Hematopoietic multipotent progenitor cell treated with erythropoietin and hydrocortisone succinate and interleukin-3 and kit ligand, for 4 days (in vitro differentiated cells): ENCODE data around the gene LAT.
A peak's percentile ranks its signal among the peaks of the same experiment; 100 is the strongest.
"Not testable (repeated sequence)": the region's sequence is repeated elsewhere in the genome, so short reads cannot be mapped to it uniquely, and the experiment has no call there.

Source experiments
- DNase-seq: peaks from one replicate; pipeline ENCODE4 v3.0.0-alpha.2; 2015

The LAT gene

GRCh38 chr16:28977703-28978662 is 6.9 kb upstream of the LAT start:
- no peak for DNase-seq

DNA sequence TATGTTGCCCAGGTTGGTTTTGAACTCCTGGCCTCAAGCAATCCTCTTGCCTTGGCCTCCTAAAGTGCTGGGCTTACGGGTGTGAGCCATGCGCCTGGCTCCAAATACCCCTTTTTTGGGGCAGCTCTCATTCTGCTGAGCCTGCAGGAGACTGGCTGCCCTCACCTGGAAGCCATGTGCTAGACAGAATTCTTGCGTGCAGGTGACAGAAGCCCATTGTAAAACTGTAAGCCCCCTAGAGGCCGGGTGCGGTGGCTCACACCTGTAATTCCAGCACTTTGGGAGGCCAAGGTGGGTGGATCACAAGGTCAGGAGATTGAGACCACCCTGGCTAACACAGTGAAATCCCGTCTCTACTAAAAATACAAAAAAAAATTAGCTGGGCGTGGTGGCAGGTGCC is 4.5 kb upstream of the LAT start:
- DNase-seq = not testable (repeated sequence)

GRCh38 chr16:28980929-28981328 is 3.9 kb upstream of the LAT start:
- DNase-seq = no peak

GRCh38 chr16:28981517-28981916 is 3.3 kb upstream of the LAT start:
- peak; percentile 75 for DNase-seq

DNA sequence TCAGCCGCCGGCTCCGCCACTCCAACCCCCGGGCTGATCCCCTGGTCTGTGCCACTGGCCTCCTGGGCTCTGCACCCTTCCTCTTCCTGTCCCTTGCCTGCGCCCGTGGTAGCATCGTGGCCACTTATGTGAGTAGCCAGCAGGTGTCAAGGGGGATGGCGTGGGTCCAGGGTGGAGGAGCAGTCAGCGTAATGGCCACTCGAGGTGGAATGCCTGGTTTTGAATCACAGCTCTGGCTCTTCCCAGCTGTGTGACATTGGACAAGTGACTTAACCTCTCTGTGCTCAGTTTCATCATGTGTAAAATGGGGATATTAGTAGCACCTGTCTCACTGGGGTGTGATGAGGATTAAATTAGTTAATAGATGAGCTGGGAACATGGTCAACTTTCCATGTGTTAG is 2.4 kb upstream of the LAT start:
- no peak for DNase-seq

DNA sequence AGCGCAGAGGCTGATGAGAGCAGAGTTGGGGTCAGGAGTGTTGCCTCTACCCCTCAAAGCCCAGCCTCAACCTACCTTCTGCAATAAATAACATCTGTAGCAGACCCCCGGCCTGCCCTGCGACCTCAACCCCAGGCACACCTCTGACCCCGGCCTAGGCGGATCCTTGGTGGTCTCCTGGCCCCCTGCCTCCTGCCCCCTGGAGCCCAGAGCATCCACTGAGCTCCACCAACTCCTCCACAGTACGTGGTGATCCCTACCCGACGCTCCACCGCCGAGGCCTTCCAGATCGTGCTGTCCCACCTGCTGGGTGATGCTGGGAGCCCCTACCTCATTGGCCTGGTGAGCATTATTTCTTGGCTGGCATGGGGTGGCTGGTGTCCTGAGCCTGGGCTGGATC is 1.9 kb upstream of the LAT start:
- DNase-seq = no peak

GRCh38 chr16:28983644-28984043 is 1.2 kb upstream of the LAT start:
- no peak for DNase-seq

DNA sequence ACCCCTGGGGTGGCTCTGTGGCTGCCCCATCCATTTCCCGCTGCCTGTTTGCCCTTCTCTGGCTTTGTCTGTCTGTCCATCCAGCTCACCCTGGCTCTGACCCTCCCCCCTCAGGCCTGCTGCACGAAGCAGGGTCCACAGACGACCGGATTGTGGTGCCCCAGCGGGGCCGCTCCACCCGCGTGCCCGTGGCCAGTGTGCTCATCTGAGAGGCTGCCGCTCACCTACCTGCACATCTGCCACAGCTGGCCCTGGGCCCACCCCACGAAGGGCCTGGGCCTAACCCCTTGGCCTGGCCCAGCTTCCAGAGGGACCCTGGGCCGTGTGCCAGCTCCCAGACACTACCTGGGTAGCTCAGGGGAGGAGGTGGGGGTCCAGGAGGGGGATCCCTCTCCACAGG is 761 bp upstream of the LAT start:
- DNase-seq = no peak

GRCh38 chr16:28985211-28986041 is 574 bp downstream of the LAT start:
- no peak for DNase-seq

DNA sequence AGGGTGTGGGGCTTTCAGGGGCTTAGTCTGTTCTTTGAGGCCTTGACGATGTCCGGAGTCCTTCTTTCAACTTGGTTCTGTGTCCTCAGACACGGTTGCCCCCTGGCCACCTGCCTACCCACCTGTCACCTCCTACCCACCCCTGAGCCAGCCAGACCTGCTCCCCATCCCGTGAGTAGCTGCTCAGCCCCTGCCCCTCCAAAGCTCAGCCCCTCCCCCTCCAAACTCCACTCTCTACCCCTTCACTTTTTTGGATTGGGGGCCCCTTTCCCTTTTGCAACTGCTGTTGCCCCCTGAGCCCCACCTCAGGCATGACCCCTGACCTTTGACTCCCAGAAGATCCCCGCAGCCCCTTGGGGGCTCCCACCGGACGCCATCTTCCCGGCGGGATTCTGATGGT is 1.2 kb downstream of the LAT start:
- DNase-seq = no peak

GRCh38 chr16:28986492-28986891 is 1.6 kb downstream of the LAT start:
- DNase-seq = no peak

DNA sequence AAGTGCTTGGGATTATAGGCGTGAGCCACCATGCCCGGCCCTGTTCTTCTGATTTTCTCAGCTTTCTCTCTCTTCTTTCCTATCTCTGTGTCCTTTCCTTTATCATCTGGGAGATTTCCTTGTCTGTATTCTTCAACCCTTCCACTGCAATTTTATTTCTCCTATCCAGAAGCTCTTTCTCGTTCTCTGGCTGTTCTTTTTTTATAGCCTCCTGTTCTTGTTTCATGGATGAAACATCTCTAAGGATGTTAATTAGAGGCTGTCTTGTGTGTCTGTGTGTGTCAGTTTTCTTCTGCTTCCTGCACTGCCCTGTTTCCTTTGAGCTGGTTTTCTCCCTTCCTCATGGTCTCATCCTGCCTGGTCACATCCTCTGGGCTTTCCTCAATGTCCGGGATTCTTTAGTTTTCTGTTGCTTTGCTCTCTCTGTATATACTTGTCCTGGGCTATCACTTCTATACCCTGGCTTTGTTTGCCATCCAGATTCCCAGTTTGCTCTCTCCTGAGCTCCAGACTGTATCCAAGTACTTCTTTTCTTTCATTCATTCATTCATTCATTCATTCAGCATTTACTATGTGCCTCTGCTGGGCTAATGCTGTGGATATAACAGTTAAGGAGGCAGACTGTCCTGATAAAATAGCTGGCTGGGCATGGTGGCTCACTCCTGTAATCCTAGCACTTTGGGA is 2.5 kb downstream of the LAT start:
- no peak for DNase-seq

GRCh38 chr16:28989363-28989762 is 4.5 kb downstream of the LAT start:
- no peak for DNase-seq

- no peak for DNase-seq
Measured at GRCh38 chr16:28990375-28991040, 5.7 kb downstream of the LAT start.

GRCh38 chr16:28991687-28992086 is 6.8 kb downstream of the LAT start:
- DNase-seq = no peak

DNA sequence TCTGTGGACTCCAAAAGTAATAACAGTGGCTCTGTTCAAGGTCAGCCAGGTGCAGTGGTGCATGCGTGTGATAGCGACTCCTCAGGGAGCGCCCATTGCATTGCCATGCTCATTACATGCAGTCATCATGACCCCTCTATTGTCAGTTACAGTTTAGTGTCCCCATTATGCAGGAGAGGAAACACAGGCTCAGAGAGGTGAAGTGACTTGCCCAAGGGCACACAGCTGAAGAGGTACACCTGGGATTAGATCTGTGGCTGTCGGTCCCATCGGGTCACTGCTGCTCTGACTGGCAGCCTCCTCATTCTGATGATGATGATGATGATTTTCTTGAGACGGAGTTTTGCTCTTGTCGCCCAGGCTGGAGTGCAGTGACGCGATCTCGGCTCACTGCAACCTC is 7.6 kb downstream of the LAT start:
- no peak for DNase-seq

- DNase-seq = no peak
Measured at GRCh38 chr16:28998837-28999236, 14.0 kb downstream of the LAT start.

- DNase-seq = no peak
Measured at GRCh38 chr16:28999577-28999976, 14.7 kb downstream of the LAT start.

DNA sequence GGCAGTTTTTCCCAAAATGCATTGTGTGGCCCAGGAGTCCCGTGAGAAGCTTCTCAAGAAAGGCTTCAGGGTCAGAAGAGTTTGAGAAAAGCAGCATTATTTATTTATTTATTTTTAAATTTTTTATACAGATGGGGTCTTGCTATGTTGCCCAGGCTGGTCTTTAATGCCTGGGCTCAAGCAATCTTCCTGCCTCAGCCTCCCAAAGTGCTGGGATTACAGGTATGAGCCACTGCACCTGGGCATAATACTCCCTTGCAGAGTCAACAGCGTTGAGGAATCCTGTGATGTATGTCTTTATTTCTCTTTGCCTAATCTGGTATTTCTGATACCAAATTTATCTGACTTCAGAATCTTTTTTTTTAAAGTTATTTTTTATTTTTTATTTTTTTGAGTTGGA is 15.2 kb downstream of the LAT start:
- no peak for DNase-seq

- peak; percentile 66 for DNase-seq
Measured at GRCh38 chr16:29004496-29005139, 19.8 kb downstream of the LAT start.

DNA sequence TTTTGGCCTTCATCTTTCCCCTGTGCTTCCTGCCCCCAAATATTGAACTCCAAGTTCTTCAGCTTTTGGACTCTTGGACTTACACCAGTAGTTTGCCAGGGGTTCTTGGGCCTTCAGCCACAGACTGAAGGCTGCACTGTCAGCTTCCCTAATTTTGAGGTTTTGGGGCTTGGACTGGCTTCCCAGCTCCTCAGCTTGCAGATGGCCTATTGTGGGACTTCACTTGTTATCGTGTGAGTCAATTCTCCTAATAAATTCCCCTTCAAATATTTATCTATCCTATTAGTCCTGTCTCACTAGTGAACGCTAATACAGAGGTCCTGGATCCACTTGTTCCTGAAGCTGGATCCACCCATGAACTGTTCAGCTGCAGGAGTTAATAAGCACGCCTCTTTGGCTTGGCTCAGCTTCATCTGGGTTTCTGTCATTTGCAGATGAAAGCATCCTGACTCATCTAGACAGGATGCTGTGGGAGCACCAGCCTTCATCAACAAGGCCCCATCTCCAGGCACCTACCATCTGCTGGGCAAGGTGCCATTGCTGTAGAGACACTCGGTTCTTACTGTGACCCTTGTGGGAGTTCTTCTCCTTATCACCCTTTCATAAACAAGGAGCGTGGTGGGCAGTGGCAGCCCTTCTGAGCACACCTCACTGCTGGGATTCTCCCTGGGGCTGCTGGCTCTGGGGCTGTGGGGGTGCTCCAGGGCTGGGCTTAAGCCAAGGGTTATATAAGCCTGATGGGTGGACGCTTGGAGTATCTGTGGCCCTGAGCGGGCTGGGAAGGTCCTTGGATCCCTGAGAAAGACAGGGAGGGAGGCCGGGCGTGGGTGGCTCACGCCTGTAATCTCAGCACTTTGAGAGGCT is 23.1 kb downstream of the LAT start:
- DNase-seq = peak; percentile 94
